Activated T-helper 2 cell treated with anti-CD3 and anti-CD28 coated beads, Interferon-gamma antibody, Interleukin-2, Interleukin-4, amounts not matched to agents 10 μg/mL and 5 μg/mL and 100 μg/mL, durations not matched to agents 14 hours and 24 hours and 36 hours (primary cell): ENCODE data around the gene CLEC16A. TPM values are rescaled to one million over a fixed set of nuclear protein-coding genes. Genes with fewer than 3 reads are reported as not detected.

ENCODE experiments used
- DNase-seq: peaks from one replicate; pipeline ENCODE4 v3.0.0; 2021; ENCODE audit warnings: low spot score
- H3K27ac Mint-ChIP-seq: one replicate; pipeline ENCODE4 v1.8.0; 2021; ENCODE audit warnings: mixed read lengths
- H3K27me3 Mint-ChIP-seq: one replicate; pipeline ENCODE4 v1.8.0; 2021; ENCODE audit warnings: low read depth, mixed read lengths
- H3K36me3 Mint-ChIP-seq: one replicate; pipeline ENCODE4 v1.8.0; 2021; ENCODE audit warnings: low read depth, mixed read lengths
- H3K4me1 Mint-ChIP-seq: one replicate; pipeline ENCODE4 v1.8.0; 2021; ENCODE audit warnings: low read depth, mixed read lengths
- H3K4me3 Mint-ChIP-seq: one replicate; pipeline ENCODE4 v1.8.0; 2021; ENCODE audit warnings: low read depth, mild to moderate bottlenecking, moderate library complexity, mixed read lengths
- H3K9me3 Mint-ChIP-seq: one replicate; pipeline ENCODE4 v1.8.0; 2021; ENCODE audit warnings: mixed read lengths
- intact Hi-C: fragments of 100-400 bp; cut with micrococcal nuclease; formaldehyde crosslinking; loops from one replicate; pipeline ENCODE4 v1.15.1; 2023
- total RNA-seq: library from RNA; stranded (reverse); gene quantifications from 2 replicates; pipeline ENCODE4 v1.2.3, GENCODE V29; 2022

CLEC16A gene
- total RNA-seq, 1 donor from 2014 or later = 48.7 TPM

- Mint-ChIP-seq H3K4me3 (no peak overlapping the region), H3K9me3 (no peaks in the 10 kb centered on the region), H3K4me1 (peaks cover 82% of the 10 kb centered on the region), H3K36me3 (peaks cover 49% of the 10 kb centered on the region), H3K27ac (no peak overlapping the region), H3K27me3 (no peaks in the 10 kb centered on the region)
- DNase-seq = no peak
- intact Hi-C loops = no loop called here
These were observed 192.2 kb downstream of the CLEC16A start for GRCh38 chr16:11136600-11136999.

GRCh38 chr16:11138022-11138768, 193.8 kb downstream of the CLEC16A start:
- Mint-ChIP-seq H3K27ac (peak overlapping the region; percentile 96), H3K9me3 (no peaks in the 10 kb centered on the region)

GRCh38 chr16:11138769-11139325, 194.5 kb downstream of the CLEC16A start:
- intact Hi-C loops = loop anchor here (2.0 kb wide), 1 partner anchor 16 kb away; no protein-coding TSS in a partner anchor
- peaks cover 40% of the 10 kb centered on the region for H3K36me3 Mint-ChIP-seq
- no peak overlapping the region for H3K4me3 Mint-ChIP-seq
- H3K9me3 Mint-ChIP-seq = no peaks in the 10 kb centered on the region
- H3K27ac Mint-ChIP-seq = peak overlapping the region; percentile 96
- DNase-seq = no peak
- H3K4me1 Mint-ChIP-seq = peaks cover 70% of the 10 kb centered on the region
- H3K27me3 Mint-ChIP-seq = no peaks in the 10 kb centered on the region

More at GRCh38 chr16:11138022-11138768, 193.8 kb downstream of the CLEC16A start:
- Mint-ChIP-seq H3K4me3 (peak overlapping the region; percentile 23), H3K36me3 (peaks cover 40% of the 10 kb centered on the region), H3K27me3 (no peaks in the 10 kb centered on the region), H3K4me1 (peaks cover 74% of the 10 kb centered on the region)
- no peak for DNase-seq
- intact Hi-C loops = loop anchor here (2.0 kb wide), 1 partner anchor 17 kb away; no protein-coding TSS in a partner anchor

GRCh38 chr16:11139326-11140097, 195.1 kb downstream of the CLEC16A start:
- Mint-ChIP-seq H3K27ac (peak overlapping the region; percentile 96), H3K4me1 (peaks cover 69% of the 10 kb centered on the region), H3K36me3 (peaks cover 40% of the 10 kb centered on the region), H3K9me3 (no peaks in the 10 kb centered on the region), H3K4me3 (peak overlapping the region; percentile 71), H3K27me3 (no peaks in the 10 kb centered on the region)
- no peak for DNase-seq
- intact Hi-C loops = loop anchor here (2.0 kb wide), 1 partner anchor 15 kb away; no protein-coding TSS in a partner anchor

GRCh38 chr16:11140098-11140375, 195.7 kb downstream of the CLEC16A start:
- peak; percentile 41 for DNase-seq
- Mint-ChIP-seq H3K9me3 (no peaks in the 10 kb centered on the region), H3K4me1 (peaks cover 64% of the 10 kb centered on the region), H3K36me3 (peaks cover 35% of the 10 kb centered on the region), H3K4me3 (peak overlapping the region; percentile 71), H3K27ac (peak overlapping the region; percentile 96), H3K27me3 (no peaks in the 10 kb centered on the region)
- intact Hi-C loops = no loop called here

GRCh38 chr16:11140466-11140865, 196.1 kb downstream of the CLEC16A start:
- Mint-ChIP-seq H3K9me3 (no peaks in the 10 kb centered on the region), H3K27me3 (no peaks in the 10 kb centered on the region), H3K4me3 (peak overlapping the region; percentile 71), H3K36me3 (peaks cover 35% of the 10 kb centered on the region), H3K27ac (peak overlapping the region; percentile 96), H3K4me1 (peaks cover 61% of the 10 kb centered on the region)
- intact Hi-C loops = no loop called here
- no peak for DNase-seq

GRCh38 chr16:11140867-11141266, 196.5 kb downstream of the CLEC16A start:
- peaks cover 32% of the 10 kb centered on the region for H3K36me3 Mint-ChIP-seq
- H3K4me1 Mint-ChIP-seq = peaks cover 60% of the 10 kb centered on the region
- no peak for DNase-seq
- intact Hi-C loops = no loop called here
- H3K4me3 Mint-ChIP-seq = no peak overlapping the region
- peak overlapping the region; percentile 96 for H3K27ac Mint-ChIP-seq
- H3K27me3 Mint-ChIP-seq = no peaks in the 10 kb centered on the region
- H3K9me3 Mint-ChIP-seq = no peaks in the 10 kb centered on the region

GRCh38 chr16:11141409-11142260, 197.3 kb downstream of the CLEC16A start:
- H3K9me3 Mint-ChIP-seq = no peaks in the 10 kb centered on the region
- intact Hi-C loops = no loop called here
- no peaks in the 10 kb centered on the region for H3K27me3 Mint-ChIP-seq
- peaks cover 54% of the 10 kb centered on the region for H3K4me1 Mint-ChIP-seq
- H3K4me3 Mint-ChIP-seq = no peak overlapping the region
- DNase-seq = no peak
- peaks cover 29% of the 10 kb centered on the region for H3K36me3 Mint-ChIP-seq
- H3K27ac Mint-ChIP-seq = peak overlapping the region; percentile 33

- no peaks in the 10 kb centered on the region for H3K27me3 Mint-ChIP-seq
- H3K4me3 Mint-ChIP-seq = no peak overlapping the region
- no peak for DNase-seq
- H3K4me1 Mint-ChIP-seq = peaks cover 49% of the 10 kb centered on the region
- no peaks in the 10 kb centered on the region for H3K9me3 Mint-ChIP-seq
- intact Hi-C loops = no loop called here
- H3K27ac Mint-ChIP-seq = peak overlapping the region; percentile 26
- peaks cover 25% of the 10 kb centered on the region for H3K36me3 Mint-ChIP-seq
These were observed 197.9 kb downstream of the CLEC16A start for GRCh38 chr16:11142261-11142630.

GRCh38 chr16:11142951-11143350, 198.6 kb downstream of the CLEC16A start:
- no peaks in the 10 kb centered on the region for H3K27me3 Mint-ChIP-seq
- H3K4me1 Mint-ChIP-seq = peaks cover 45% of the 10 kb centered on the region
- H3K36me3 Mint-ChIP-seq = peaks cover 21% of the 10 kb centered on the region
- DNase-seq = no peak
- intact Hi-C loops = no loop called here
- no peak overlapping the region for H3K4me3 Mint-ChIP-seq
- H3K9me3 Mint-ChIP-seq = no peaks in the 10 kb centered on the region
- H3K27ac Mint-ChIP-seq = peak overlapping the region; percentile 16

- peaks cover 42% of the 10 kb centered on the region for H3K4me1 Mint-ChIP-seq
- no peak for DNase-seq
- H3K27ac Mint-ChIP-seq = no peak overlapping the region
- intact Hi-C loops = no loop called here
- H3K4me3 Mint-ChIP-seq = no peak overlapping the region
- H3K9me3 Mint-ChIP-seq = no peaks in the 10 kb centered on the region
- H3K27me3 Mint-ChIP-seq = no peaks in the 10 kb centered on the region
- peaks cover 20% of the 10 kb centered on the region for H3K36me3 Mint-ChIP-seq
These were observed 199.1 kb downstream of the CLEC16A start for GRCh38 chr16:11143372-11144035.

GRCh38 chr16:11144122-11144521, 199.8 kb downstream of the CLEC16A start:
- H3K4me3 Mint-ChIP-seq = no peak overlapping the region
- H3K27ac Mint-ChIP-seq = no peak overlapping the region
- no peak for DNase-seq
- intact Hi-C loops = no loop called here
- H3K4me1 Mint-ChIP-seq = peaks cover 36% of the 10 kb centered on the region
- peaks cover 25% of the 10 kb centered on the region for H3K36me3 Mint-ChIP-seq
- no peaks in the 10 kb centered on the region for H3K9me3 Mint-ChIP-seq
- no peaks in the 10 kb centered on the region for H3K27me3 Mint-ChIP-seq
